GM12892 (cell line): Measurements from ENCODE around the gene PEMT.

Experiments
- POLR2AphosphoS5 ChIP-seq: IDR thresholded peaks from 2 replicates; pipeline ENCODE4 v1.6.1; 2011; ENCODE audit warnings: low read depth, low read length, control low read depth
- TAF1 ChIP-seq: IDR thresholded peaks from 2 replicates; pipeline ENCODE4 v1.6.1; 2011; ENCODE audit warnings: low read depth, mild to moderate bottlenecking, control low read depth, low read length, borderline replicate concordance

DNA sequence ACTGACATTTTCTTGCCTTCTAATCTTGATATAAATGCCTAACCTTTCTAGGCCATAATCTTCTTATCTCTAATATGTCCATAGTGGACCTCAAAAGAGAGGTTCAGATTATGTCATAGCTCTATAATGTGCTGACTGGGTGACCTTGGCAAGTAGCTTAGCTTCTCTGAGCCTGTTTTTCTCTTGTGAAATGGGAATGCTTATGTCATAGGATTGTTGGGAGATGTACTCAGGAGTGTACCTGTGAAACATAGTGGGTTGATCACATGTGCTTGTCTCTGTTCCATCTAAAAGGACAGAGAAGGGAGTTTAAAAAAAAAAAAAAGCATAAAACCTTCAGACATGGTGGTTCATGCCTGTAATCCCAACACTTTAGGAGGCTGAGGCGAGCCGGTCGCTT is 112.3 kb downstream of the PEMT start:
- no peak for TF ChIP-seq POLR2AphosphoS5
- no peak for TF ChIP-seq TAF1
